Left forelimb (tissue), 1 donor: ENCODE measurements around the gene PAK6.
A peak's percentile ranks its signal among the peaks of the same experiment; 100 is the strongest.

Experiments
- DNase-seq: peaks from one replicate; pipeline ENCODE4 v3.0.0-alpha.2; 2018; ENCODE audit warnings: low spot score

PAK6 gene

DNA sequence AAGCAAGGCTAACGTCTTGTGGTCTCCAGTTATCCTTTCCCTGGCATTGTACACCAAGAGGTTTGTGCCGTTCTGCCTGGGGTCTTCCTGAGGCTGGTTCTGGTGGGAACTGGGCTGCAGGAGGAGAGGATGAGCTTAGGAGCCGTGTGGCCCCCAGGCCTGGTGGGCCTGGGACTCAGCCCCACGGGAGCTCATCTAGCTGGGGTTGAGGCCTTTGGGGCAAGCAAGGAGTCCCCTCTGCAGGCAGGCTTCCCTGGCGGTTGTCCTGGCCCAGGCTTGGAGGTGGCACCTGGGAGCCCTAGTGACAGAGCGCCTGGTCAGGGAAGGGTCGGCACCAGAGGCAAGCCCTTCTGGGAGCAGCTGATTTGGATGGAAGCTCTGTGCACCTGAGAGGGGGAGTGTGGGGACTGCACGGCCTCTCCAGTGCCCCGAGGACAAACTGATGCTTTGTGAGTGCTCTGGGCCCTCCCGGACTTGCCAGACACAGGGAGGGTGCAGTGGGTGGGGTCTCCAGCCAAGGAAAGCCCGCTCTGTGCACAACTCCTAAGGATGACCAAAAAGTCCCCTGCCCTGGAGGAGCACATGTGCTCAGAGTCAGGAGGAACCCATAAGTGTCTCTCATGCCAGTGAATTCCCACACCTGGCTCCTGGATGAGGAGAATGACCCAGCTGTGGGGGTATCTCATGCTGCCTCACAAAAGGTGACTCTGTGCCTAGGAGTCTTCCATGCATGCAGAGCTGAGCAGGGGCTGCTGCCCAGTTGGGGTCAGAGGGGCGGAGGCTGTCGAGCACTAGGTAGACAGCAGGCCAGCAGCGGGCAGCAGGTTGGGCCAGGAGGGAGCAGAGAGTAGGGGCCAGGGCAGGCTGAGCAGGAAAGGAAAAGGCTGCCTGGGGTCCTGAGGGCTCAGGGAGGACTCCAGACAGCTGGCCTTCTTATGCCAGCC lies 2.7 kb downstream of the PAK6 start:
- peak; percentile 58 for DNase-seq

DNA sequence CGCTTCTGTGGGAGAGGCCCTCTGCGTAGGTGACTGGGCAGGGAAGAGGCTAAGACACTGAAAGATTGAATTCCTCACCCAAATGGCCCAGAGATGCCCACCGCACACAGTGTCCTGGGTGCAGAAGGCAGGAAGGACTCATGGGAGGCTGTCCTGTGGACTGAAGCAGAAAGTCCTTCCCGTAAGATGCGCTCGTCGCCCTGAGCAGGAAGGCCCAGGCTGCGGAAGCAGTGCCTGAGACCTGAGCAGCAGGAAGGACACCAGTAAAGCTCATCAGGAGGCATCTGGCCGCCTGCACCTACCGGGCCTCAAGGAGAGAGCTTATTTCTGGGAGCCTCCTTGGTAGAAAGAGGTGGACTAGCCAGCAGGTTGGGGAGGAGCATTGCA lies 3.3 kb downstream of the PAK6 start:
- DNase-seq: no peak

DNA sequence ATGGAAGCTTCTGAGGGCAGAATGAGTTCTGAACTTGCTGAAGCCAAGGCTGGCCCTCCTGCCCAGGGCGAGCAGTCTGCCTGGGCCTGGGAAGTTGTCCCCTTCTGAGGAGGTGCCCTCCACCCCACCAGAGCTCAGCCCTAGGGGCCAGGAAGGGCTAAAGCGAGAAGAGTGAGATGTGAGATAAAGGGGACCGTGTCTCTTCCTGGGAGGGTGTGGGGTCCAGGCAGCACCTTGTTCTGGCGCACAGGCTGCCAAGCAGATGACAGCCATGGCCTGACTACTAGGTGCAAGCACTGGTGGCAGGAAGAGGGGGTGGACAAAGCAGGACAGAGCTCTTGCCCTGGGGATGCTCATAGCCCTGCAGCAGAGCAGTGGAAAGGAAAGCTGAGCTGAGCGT lies 3.7 kb downstream of the PAK6 start:
- DNase-seq: peak; percentile 58

DNA sequence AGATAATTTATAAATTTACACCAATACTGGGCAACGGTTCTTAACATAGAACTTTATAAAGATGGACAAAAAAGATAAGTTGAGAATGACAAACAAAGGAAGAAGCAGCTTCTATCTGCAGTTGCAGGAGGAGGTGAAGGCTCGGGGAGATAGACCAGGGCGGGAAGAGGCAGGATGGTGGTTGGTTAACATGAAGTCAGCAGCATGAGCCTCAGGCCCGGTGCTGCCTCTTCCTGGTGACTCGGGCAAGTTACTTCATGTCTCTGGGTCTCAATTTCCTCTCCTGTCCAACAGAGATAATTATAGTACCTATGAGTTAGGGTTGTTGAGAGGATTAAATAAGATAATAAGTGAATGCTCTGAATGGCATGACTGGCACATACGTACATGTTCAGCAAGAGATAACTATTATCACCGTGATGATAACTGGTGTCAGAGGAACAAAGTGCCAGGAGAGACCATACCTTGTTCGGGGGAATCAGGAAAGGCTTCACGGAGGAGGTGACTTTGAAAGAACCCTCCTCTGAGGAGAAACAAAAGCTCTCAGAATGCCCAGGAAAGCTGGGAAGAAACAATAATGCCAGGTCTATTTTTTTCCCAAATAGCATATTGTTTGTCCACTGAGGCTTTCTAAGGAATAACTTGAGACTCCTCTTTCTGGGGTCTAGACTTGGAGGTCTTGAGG lies 4.4 kb downstream of the PAK6 start:
- DNase-seq: peak; percentile 47

DNA sequence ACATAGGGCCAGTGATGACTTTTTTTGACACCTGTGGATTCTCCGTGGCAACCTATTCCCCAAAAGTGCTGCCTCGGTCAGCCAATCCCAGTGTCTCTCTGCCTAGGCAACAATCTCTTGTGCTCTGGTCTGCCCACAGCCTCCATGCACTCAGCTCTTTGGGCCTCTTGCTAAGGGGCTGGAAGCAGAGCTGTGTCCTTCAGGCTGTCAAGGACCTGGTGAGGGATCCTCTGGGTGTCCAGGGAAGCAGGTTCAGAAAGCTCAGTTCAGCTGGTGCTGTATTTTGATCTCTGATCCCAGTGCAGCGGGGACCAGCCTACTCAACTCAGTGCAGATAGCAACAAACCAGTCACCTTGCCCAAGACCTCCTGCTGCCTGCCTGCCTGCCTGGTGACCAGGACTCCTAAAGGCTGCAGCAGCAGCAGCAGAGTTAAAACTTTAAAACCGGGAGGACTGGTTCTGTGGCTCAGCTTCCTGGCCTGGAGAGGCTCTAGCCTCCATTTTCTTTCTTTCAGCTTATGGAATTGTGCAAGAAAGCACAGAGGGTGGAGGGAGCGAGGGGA lies 6.2 kb downstream of the PAK6 start:
- peak; percentile 38 for DNase-seq

DNA sequence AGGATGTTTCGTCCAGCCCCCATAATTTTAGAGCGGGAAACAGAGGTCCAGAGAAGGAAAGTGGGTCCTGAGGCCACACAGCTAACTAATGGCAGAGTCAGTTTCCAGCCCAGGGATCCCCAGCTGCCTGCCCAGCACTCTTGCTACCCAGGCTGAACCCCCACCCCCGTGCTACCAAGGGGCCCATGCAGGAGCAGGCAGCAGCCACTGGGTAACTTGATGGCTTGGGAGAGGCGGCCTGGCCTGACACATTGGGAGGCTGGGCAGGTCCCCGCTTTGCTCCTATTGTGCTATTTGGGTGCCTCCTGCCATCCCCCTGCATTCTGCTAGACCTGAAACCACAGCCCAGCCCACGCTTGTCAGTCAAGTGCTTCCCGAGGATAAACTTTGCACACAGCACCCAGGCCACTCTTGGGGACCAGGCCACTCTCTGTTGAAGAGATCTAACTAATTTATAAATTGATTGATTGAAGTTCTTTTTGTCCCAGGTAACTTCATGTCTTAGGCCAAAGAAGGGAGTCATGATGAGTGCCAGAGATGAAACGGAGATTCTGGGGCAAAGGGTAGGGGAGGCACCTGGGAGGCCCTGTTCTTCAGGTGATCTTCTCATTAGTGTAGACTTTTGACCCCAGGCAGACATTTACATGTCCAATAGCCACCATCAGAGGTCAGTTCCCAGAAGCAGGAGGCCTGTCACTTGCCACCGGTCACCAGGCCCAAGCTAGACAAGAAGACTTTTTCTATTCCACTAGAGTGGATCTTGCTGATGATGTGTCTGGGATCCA lies 7.0 kb downstream of the PAK6 start:
- DNase-seq: peak; percentile 50

DNA sequence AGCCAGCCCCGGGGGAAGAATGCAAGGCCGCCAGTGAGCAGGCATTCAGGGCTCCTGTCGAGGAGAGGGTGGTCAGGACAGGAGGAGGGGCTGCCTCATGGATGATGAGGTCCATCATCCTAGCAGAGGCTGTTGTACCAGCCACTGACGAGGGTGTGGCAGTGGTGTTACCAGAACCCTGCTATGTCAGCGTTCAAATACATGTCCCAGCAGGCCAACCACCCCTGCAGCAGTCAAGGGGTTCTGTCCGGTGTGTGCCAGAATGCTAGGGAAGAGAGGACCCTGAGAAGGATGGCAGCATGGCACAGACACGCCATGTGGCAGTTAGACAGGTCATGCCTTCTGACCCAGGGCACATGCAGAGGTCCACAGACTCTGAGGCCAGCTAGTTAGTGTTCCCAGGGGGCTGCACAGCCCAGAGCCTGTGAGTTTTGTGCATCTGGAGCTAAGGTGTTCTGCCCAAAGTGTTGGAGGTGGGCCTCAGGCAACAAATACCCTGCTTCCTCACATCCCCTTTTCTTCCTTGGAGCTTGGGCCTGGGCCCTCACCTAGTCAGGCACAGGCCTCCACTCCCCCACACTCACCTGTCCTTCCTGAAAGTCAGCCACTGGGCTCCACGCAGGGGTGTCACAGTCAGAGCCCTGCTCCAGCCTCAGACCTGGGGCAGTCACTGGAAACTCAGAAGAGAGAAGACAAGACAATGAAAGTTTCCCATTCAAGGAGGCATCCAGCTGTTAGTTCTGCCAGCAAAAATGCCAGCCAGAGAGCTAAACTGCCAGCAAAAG lies 7.8 kb downstream of the PAK6 start:
- peak; percentile 59 for DNase-seq

DNA sequence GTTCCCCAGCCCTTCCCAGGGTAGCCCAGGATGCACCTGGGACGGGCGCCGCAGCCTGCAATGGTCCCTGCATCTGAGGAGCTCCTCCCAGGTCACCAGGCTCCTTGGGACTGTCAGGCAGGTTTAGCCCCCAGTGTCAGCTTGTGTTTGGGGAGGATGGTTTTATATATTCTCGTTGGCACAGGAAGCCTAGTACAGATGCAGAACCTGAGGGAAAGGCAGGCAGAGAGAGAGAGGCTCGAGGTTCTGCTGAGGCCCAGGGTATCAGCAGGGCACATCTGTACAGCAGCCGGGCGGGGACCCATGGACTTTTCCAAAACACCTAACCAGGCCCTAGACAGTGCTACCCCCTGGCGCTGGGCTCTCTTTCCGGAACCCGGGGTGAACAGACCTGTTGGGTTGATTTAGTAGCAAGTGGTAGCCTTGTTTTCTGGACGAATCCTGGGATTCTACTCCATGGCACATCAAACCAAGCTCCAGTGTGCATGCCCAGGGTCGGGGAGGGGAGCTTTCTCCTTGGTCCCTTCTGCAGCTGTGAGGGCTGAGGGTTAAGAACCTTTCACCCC lies 8.6 kb downstream of the PAK6 start:
- DNase-seq: peak; percentile 53

DNA sequence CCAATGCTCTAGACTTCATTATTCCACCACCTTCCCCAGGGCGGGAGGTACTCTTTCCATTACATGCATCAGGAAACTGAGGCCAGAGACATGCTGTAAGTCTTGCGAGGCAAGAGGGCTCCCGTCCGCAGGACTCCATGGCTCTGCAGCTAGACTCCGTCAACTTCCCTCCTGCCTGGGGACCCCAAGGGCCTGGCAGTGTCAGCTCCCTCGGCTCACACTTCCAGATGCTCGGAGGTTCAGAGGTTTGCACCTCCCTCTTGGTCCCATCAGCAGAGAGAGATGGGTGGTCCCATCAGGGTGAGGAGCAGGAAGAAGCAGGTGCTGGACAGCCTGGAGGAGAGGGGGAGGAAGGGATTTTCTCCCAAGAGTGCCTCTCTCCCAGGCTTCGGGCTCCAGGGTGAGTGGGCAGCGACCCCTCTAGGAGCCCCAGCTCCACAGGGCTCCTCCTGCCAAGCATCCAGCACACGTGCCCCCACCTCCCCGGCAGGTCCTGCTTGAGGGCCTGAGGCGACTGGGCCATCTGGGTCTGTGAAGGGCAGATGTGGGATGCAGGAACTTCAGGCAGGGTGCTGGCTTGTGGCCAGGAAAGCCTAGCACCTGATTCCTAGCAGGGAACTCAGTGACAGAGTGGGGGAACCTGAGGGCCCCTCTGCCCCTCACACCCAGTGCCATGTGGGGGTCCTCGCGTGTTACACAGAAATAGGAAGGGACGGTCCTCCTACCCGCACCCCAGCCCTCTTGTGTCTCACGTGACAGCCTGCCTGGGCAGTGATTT lies 9.3 kb downstream of the PAK6 start:
- DNase-seq: peak; percentile 61

DNA sequence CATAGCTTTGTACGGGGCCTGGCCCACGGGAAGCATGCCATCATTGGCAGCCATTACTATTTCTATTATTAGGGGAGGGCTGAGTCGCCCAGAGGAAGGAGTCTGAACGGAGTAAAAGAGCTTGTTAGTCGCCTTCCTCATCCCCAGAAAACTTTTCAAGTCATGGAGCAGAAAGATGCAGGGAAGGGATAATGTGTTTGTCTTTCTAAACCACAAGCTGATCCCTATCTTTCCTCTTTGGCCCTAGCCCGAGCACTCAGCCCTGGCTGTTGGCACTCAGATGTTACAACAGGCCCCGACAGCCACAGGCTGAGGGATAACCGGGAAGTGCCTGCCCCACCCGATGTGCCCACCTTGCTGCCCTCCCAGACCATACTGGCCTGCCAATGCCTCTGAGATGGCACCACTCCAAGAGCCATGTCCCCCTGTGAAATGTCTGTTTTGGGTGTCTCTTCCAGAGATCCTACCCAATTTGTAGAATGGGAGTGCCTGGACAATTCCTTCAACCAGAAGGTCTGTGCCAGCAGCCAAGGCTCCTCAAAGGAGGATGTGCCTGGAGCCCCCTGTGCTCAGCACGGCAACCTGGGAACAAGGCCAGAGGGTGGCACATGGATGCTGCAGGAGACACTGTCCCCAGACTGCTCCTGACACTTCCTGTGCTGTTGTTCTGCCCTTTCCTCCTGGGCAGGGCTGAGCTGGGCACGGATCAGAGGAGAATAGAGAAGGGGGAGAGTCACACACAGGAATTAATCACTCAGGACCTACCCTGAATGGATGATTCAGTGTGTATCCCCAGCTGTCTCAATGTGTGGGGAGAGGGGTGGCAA lies 10.8 kb downstream of the PAK6 start:
- DNase-seq: peak; percentile 34

DNA sequence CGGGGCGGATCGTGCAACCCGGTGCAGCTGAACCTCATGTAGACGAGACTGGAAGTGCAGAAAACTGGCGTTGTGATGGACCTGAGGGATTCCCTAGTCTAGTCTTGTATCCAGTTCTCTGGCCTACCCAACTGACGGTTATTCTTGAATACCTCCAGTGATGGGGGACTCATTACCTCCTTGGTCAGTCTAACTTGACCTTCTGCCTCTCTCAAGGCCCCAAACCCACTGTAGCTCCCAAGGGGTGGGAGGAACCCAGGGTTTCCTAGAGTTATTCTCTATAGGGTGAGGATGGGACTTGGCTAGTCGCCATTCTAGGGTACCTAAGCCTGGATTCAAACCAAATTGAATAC lies 11.4 kb downstream of the PAK6 start:
- no peak for DNase-seq

DNA sequence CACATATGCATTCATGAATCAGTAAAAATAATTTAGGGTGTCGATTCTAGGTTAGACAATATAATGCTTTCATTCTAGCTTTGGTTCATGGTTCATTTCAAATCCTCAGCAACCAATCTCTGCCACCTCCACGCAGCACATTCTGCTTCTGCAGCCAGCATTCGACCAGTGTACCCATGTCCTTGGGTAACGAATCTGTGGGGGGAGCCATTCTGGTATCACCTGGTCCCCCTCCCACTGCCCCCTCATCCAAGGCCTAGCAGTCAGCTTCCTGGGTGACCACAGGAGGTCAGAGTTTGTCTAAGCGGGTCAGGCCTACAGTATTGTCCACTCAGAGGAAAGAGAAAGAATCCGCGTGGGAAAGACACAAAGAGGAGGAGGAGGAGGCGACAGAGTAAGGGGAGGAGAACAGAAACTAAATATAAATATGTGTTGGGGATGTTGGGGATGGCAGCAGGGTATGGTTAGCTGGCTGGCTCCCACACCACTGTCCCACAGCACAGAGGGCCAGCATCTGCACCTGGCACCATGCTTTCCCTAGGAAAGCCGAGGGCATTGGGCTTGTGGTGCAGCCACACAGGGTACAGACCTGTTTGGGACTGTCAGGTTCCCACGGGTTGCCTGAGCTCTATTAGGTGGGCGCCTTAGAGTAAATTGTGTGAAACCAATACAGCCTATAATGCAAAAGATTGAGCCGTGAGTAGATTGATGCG lies 12.1 kb downstream of the PAK6 start:
- no peak for DNase-seq

DNA sequence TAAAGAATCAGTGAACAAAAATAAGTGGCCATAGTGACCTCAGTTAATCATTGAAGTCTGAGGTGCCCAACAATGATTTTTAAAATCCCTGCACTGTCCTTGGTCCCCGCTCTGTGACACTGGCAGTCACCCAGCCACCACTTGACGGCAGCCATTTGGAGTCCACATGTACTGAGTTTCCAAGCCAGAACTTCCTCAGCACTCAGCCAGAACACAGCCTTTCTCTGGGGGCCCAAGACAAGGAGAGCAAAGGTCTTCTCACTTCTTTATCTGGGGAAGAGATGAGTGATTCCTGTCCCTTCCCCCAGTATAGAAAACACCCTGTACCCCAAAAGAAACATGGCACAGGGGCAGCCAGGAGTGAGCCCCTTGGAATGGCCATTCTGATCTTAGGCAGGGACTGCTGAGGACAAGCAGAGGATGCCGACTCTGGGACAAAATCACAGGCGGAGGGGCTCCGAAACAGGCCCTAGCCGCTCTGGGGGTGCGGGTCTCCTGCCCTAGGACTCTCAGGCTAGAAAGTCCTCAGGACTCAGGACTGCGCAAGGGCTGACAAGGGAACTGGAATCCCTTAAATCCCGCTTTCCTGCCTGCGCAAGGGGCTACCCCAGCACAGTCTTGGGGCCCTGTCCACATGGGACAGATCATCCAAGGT lies 12.8 kb downstream of the PAK6 start:
- no peak for DNase-seq

DNA sequence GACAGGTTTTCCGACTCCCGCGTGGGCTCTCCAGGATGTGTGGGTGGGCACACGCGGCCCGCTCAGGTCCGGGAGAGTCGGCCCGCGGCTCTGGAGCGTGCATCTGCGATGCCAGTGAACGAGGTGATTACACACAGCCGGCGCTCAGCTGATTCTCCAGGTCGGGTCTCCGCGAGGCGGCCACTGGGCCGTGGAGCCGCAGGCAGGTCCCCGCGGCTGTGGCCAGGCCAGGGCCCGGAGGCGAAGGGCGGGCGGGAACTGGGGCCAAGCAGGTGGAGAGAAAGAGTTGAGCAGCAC lies 13.2 kb downstream of the PAK6 start:
- DNase-seq: no peak

DNA sequence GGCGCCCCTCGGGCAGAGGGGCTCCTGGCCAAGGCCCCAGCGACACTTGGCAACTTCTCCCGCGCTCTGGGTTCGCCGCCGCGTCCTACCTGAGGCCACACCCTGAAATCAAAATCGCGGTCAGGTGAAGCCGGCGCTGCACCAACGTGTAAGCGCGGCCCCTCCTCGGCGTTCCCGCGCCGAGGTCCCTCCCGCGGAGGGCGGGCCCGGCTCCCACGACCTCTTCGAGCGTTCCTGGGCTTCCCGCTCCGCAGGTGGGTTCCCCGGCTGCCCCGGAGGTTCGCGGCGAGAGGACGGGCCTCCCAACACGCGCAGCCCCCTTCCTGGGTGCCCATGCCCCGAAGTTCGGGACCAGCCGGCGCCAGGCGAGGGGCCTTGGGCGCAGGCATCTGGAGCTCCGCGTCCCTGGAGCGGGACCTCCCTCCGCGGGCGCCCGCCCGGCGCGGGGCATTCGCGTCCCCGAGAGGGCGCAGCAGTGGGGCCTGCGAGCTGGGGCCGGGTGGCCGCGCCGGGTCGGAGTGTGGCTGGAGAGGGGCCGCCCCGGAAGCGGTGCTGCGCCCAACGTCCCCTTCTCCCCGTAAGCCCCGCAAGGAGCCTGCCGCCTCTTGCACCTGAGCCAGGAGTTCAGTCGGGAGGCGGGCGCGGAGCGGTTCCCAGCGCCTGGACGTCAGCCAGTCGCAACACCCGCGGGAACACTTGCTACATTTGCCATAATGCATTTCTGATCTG lies 13.7 kb downstream of the PAK6 start:
- no peak for DNase-seq

DNA sequence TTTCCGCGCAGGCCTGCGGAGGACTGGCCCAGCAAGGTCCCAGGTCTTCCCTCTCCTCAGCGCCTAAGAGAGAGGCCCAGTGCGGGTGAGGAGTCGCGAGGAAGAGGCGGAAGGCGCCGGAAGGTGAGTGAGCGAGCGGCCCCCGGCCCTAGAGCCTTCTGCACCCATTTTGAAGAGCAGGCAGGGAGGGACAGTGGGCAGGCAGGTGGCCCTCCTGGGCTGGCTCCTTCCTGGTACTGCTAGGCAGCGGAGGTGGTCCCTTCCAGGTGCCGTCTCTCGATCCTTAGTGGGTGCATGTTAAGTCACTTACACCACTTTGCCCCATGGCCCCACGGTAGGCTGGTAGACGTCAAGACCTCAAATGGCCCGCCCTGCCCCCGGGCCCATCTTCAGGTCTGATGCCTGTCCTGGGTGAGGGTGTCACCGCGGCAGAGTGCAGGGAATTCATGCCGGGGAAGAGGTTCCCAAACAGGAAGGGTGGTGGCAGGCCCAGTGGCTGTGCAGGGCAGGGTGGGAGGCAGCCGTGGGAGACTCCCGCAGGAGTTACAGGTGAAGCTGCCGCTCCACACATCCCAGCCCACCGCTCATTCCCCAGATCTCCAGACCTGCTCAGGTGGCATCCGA lies 14.4 kb downstream of the PAK6 start:
- DNase-seq: no peak

DNA sequence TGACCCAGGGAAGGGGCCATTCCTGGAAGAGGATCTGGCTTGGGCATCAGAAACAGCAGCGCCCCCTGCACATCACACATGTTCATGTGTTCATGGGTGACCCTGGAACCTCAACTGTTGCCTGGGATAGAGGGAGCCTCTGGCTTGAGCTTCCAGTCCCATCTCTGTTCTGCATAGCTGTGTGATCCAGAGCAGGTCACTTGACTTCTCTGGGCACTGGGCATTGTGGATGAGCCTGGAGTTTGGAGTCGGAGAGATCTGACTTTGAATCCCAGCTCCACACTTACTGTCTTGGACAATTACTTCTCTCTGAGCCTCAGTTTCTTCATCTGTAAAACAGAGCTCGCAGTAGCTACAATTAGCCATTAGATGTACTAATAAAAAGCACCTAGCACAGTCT lies 15.6 kb downstream of the PAK6 start:
- DNase-seq: no peak
